Activated naive CD8-positive, alpha-beta T cell treated with anti-CD3 and anti-CD28 coated beads, Interleukin-2, amount 10 ng/mL, durations not matched to agents 7 days and 5 days (primary cell): Measurements from ENCODE around the gene NCDN. TPM values are rescaled to one million over a fixed set of nuclear protein-coding genes. Genes with fewer than 3 reads are reported as not detected.

Experiments used
- ATAC-seq: fragments of 150-1000 bp; cut with Tn5 transposase; one replicate; pipeline ENCODE4 v1.10.0; 2021; ENCODE audit warnings: low read depth, moderate library complexity
- POLR2A ChIA-PET: fragments of 350-600 bp; sonication (Branson Sonifier 250); formaldehyde crosslinking; loops from one replicate; lab custom pipeline; 2021; ENCODE audit warnings: antibody characterized with exemption; lab: Charles Lee
- DNase-seq: peaks from one replicate; pipeline ENCODE4 v3.0.0; 2021
- H3K27ac Mint-ChIP-seq: one replicate; pipeline ENCODE4 v1.8.0; 2022; ENCODE audit warnings: mild to moderate bottlenecking, mixed read lengths
- H3K27me3 Mint-ChIP-seq: one replicate; pipeline ENCODE4 v1.8.0; 2022; ENCODE audit warnings: mild to moderate bottlenecking, moderate library complexity, mixed read lengths
- H3K36me3 Mint-ChIP-seq: one replicate; pipeline ENCODE4 v1.8.0; 2021; ENCODE audit warnings: mild to moderate bottlenecking, mixed read lengths
- H3K4me1 Mint-ChIP-seq: one replicate; pipeline ENCODE4 v1.8.0; 2021; ENCODE audit warnings: mixed read lengths
- H3K4me3 Mint-ChIP-seq: one replicate; pipeline ENCODE4 v1.8.0; 2022; ENCODE audit warnings: mild to moderate bottlenecking, moderate library complexity, mixed read lengths
- H3K9me3 Mint-ChIP-seq: one replicate; pipeline ENCODE4 v1.8.0; 2021; ENCODE audit warnings: mixed read lengths
- total RNA-seq, 2 experiments: library from RNA; stranded (reverse); gene quantifications; one replicate each; pipeline ENCODE4 v1.2.3, GENCODE V29; 2021

The NCDN gene
- total RNA-seq, 2 experiments from 2014 or later: 21.5 to 23.2 TPM

DNA sequence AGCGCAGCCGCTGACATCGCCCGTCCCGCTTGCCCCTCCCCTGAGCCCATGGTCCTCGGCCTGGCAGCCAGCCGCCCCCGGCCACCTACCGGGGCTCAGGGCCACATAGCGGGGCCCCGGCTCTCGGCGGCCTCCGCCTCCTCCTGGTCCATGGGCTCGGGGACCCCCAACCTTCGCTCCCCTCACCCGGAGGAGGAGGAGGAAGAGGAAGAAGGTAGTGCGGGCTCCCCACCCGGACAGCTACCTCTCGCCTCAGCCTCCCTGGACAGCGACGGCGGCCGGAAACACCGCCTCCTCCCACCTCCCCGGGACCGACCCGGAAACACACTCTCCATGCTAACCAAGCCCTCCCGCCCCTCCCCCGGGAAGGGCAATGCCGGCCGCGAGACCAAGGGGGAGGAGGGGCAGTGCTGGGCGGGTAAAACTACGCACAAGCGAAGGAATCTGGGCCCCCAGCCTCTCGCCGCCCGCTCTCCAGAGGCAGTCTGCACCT, 435 bp upstream of the NCDN start, which contains the start of gene KIAA0319L:
Gene KIAA0319L, minus strand, starts transcription at position 286 of the 493 bp plus-strand sequence. CDS start 2,912 bp downstream, outside the sequence.
- H3K27ac Mint-ChIP-seq: peak within 1 kb of the TSS; percentile 96
- POLR2A ChIA-PET: interaction anchor here (0.5 to 2.3 kb wide), 14 partner anchors 8 to 698 kb away, joined by 3 to 21 read pairs (median 4); partner anchors contain the start of genes CLSPN and SMIM12
- peak within 1 kb of the TSS; percentile 92 for H3K4me3 Mint-ChIP-seq
- H3K36me3 Mint-ChIP-seq: peaks cover 14% of the 10 kb centered on the region
- H3K9me3 Mint-ChIP-seq: no peaks in the 10 kb centered on the region
- ATAC-seq (peak; percentile 81), DNase-seq (no peak)
- no peaks in the 10 kb centered on the region for H3K27me3 Mint-ChIP-seq
- H3K4me1 Mint-ChIP-seq: peaks cover 33% of the 10 kb centered on the region

DNA sequence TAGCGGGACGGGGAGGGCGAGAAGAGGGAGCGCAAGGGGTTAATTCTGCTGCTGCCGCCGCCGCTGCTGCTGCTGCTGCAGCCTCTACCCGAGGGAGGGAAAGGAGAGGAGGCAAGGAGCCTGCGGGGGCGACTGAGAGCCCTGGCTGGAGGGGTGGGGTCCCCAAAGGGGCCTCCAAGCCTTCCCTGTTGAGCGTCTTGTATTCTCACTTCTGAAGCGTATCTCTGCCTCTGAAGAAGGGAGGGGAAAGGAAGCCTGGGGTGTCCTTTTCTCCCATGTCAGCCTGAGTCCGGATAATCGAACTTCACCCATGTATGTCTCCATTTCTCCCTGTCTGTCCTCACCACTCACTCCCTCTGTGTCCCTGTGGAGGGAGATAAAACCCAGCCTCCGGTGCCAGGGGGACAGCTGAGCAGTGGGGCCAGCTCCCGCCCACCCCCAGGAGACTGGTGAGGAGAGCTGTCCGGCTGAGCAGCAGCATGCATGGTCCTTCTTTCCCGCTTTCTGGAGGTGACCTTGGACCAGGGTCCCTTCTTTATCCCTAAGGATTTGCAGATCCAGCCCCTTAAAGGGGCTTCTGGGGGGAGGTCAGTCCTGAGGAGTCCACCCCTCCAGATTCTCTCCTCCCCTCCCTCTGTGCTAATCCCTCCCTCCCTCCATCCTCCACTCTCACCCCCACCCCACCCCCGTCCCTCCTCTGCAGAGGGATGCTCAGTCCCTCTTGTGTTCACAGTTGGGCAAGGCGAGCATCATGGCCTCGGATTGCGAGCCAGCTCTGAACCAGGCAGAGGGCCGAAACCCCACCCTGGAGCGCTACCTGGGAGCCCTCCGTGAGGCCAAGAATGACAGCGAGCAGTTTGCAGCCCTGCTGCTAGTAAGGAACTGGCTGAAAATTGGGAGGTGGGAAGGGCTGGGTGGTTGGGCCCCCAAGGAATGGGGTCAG, 1.0 kb downstream of the NCDN start:
- no peaks in the 10 kb centered on the region for H3K27me3 Mint-ChIP-seq
- no peak for ATAC-seq
- H3K27ac Mint-ChIP-seq: peak overlapping the region; percentile 96
- DNase-seq: no peak
- POLR2A ChIA-PET: interaction anchor here (1.4 to 1.8 kb wide), 2 partner anchors 53 to 211 kb away, joined by 9 to 12 read pairs; partner anchors contain the start of gene CLSPN
- peak overlapping the region; percentile 92 for H3K4me3 Mint-ChIP-seq
- peaks cover 5% of the 10 kb centered on the region for H3K36me3 Mint-ChIP-seq
- peaks cover 34% of the 10 kb centered on the region for H3K4me1 Mint-ChIP-seq
- H3K9me3 Mint-ChIP-seq: no peaks in the 10 kb centered on the region

DNA sequence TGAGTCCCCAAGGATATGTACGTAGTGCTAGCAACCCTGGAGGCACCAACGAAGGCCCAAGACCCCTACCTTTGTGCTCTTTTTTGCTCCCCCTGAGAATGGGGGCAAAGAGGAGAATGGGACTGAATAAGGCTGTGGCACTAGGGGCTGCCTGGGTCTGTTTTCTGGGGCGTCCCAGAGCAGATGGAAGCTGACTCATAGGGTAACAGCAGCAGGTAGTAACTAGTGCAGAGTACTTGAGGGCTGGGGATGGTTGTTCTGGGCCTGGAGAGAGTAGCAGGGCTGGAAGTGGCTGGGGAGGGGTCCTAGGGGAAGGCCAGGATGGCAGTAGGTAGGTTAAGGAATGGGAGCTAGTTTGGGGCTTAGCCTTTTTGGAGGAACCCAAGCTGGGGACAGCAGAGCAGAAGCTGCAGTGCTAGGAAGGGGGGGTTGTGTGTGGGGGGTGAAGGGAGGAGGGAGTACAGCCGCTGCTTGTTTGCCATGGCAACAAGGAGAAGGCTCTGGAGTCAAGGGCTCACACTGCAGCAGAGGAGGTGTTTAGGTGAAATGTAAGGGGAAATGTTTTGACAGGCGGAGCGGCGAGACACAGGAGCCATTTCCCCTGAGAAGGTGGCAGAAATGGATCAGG, 1.8 kb downstream of the NCDN start:
- H3K27ac Mint-ChIP-seq: peak overlapping the region; percentile 61
- POLR2A ChIA-PET: no interaction called here
- H3K9me3 Mint-ChIP-seq: no peaks in the 10 kb centered on the region
- no peak for ATAC-seq
- no peak for DNase-seq
- peaks cover 5% of the 10 kb centered on the region for H3K36me3 Mint-ChIP-seq
- H3K4me1 Mint-ChIP-seq: peaks cover 33% of the 10 kb centered on the region
- peak overlapping the region; percentile 1 for H3K4me3 Mint-ChIP-seq
- H3K27me3 Mint-ChIP-seq: no peaks in the 10 kb centered on the region

DNA sequence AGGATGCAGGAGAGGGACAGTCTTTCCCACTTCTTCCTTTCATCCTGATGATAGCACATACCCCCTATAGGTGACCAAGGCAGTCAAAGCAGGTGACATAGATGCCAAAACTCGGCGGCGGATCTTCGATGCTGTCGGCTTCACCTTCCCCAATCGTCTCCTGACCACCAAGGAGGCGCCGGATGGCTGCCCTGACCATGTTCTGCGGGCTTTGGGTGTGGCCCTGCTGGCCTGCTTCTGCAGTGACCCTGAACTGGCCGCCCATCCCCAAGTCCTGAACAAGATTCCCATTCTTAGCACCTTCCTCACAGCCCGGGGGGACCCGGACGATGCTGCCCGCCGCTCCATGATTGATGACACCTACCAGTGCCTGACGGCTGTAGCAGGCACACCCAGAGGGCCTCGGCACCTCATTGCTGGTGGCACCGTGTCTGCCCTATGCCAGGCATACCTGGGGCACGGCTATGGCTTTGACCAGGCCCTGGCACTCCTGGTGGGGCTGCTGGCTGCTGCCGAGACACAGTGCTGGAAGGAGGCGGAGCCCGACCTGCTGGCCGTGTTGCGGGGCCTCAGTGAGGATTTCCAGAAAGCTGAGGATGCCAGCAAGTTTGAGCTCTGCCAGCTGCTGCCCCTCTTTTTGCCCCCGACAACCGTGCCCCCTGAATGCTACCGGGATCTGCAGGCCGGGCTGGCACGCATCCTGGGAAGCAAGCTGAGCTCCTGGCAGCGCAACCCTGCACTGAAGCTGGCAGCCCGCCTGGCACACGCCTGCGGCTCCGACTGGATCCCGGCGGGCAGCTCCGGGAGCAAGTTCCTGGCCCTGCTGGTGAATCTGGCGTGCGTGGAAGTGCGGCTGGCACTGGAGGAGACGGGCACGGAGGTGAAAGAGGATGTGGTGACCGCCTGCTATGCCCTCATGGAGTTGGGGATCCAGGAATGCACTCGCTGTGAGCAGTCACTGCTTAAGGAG, 2.9 kb downstream of the NCDN start:
- Mint-ChIP-seq H3K9me3 (no peaks in the 10 kb centered on the region), H3K27me3 (no peaks in the 10 kb centered on the region), H3K27ac (no peak overlapping the region), H3K4me1 (peaks cover 29% of the 10 kb centered on the region), H3K36me3 (peaks cover 5% of the 10 kb centered on the region), H3K4me3 (no peak overlapping the region)
- DNase-seq: no peak
- POLR2A ChIA-PET: interaction anchor here (0.5 to 2.4 kb wide), 2 partner anchors 109 to 165 kb away, joined by 4 to 7 read pairs; no protein-coding TSS in a partner anchor
- no peak for ATAC-seq

DNA sequence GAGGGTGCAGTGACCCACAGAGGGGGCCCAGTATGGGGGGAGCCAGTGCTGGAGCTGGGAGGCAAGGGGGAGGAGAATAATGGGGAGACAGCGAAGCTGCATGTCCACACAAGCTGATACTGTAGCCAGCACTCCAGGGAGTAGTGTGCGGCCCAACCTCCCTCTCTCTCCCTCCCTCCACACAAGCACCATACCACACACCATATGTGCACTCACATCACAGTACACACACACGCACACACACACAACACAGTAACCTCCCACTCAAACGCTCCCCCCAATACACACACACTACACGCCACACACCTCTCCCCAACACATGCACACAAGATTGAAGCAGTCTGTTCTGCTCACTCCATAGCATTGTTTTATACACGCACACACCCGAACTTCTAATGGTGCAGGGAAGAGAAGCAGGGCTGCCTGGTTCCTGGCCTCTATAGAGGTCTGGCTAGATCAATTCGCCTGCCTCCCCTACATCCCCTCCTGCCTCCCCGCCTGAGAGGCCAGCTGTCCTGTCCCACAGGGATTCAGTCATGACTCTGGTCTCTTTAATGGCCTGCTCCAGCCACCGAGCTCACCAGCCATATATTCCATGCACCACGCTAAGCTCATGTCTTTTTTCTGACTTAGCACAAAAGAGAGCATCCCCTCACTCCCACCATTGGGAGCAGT, 3.8 kb downstream of the NCDN start:
- H3K27ac Mint-ChIP-seq: no peak overlapping the region
- no peaks in the 10 kb centered on the region for H3K9me3 Mint-ChIP-seq
- H3K4me3 Mint-ChIP-seq: no peak overlapping the region
- ATAC-seq (no peak), DNase-seq (no peak)
- no peaks in the 10 kb centered on the region for H3K27me3 Mint-ChIP-seq
- H3K36me3 Mint-ChIP-seq: peaks cover 5% of the 10 kb centered on the region
- H3K4me1 Mint-ChIP-seq: peaks cover 21% of the 10 kb centered on the region
- POLR2A ChIA-PET: interaction anchor here (2.4 kb wide), 1 partner anchor 110 kb away, joined by 7 read pairs; no protein-coding TSS in a partner anchor

DNA sequence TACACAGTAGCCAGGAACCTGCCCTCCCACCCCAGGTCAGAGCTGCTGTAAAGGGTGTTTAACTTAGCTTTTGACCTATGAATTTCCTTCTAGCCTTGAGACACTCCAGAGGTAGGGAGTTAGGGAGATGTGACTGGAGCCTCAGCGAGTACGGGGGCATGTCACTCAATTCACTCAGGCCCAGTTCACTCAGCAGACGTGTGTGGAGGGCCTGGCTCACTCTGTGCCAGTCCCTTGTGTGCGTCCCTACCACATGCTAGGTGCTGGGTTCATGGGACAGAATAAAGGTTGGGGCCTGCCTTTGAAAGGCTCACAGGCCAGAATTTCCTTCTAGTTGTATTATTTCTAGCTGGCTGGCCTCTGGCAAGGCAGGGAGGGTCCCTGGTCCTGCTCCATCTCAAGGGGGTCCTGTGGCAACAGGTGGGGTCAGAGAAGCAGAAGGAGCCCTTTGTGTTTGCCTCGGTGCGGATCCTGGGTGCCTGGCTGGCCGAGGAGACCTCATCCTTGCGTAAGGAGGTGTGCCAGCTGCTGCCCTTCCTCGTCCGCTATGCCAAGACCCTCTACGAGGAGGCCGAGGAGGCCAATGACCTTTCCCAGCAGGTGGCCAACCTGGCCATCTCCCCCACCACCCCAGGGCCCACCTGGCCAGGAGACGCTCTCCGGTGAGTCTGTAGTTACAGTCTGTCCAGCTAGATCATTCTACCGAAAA, 4.5 kb downstream of the NCDN start:
- H3K27ac Mint-ChIP-seq: no peak overlapping the region
- H3K9me3 Mint-ChIP-seq: no peaks in the 10 kb centered on the region
- no peaks in the 10 kb centered on the region for H3K27me3 Mint-ChIP-seq
- peaks cover 17% of the 10 kb centered on the region for H3K4me1 Mint-ChIP-seq
- H3K4me3 Mint-ChIP-seq: no peak overlapping the region
- no peak for ATAC-seq
- DNase-seq: no peak
- POLR2A ChIA-PET: interaction anchor here (1.3 to 2.4 kb wide), 2 partner anchors 111 to 208 kb away, joined by 3 to 7 read pairs; partner anchors contain the start of gene CLSPN
- peaks cover 5% of the 10 kb centered on the region for H3K36me3 Mint-ChIP-seq

DNA sequence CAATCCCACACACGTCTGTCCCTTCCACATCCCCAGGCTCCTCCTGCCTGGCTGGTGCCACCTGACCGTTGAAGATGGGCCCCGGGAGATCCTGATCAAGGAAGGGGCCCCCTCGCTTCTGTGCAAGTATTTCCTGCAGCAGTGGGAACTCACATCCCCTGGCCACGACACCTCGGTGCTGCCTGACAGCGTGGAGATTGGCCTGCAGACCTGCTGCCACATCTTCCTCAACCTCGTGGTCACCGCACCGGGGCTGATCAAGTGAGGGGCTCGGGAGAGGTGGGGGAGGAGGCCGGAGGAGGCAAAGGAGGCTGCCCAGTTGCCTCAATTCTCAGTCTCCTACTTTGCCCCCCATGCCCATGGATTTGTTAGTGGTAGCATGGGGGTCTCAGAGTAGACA, 5.6 kb downstream of the NCDN start:
- peaks cover 15% of the 10 kb centered on the region for H3K4me1 Mint-ChIP-seq
- H3K9me3 Mint-ChIP-seq: no peaks in the 10 kb centered on the region
- no peak overlapping the region for H3K27ac Mint-ChIP-seq
- H3K36me3 Mint-ChIP-seq: peaks cover 2% of the 10 kb centered on the region
- no peaks in the 10 kb centered on the region for H3K27me3 Mint-ChIP-seq
- DNase-seq (no peak), ATAC-seq (no peak)
- POLR2A ChIA-PET: interaction anchor here (1.3 to 2.4 kb wide), 2 partner anchors 112 to 207 kb away, joined by 3 to 7 read pairs; partner anchors contain the start of gene CLSPN
- H3K4me3 Mint-ChIP-seq: no peak overlapping the region

DNA sequence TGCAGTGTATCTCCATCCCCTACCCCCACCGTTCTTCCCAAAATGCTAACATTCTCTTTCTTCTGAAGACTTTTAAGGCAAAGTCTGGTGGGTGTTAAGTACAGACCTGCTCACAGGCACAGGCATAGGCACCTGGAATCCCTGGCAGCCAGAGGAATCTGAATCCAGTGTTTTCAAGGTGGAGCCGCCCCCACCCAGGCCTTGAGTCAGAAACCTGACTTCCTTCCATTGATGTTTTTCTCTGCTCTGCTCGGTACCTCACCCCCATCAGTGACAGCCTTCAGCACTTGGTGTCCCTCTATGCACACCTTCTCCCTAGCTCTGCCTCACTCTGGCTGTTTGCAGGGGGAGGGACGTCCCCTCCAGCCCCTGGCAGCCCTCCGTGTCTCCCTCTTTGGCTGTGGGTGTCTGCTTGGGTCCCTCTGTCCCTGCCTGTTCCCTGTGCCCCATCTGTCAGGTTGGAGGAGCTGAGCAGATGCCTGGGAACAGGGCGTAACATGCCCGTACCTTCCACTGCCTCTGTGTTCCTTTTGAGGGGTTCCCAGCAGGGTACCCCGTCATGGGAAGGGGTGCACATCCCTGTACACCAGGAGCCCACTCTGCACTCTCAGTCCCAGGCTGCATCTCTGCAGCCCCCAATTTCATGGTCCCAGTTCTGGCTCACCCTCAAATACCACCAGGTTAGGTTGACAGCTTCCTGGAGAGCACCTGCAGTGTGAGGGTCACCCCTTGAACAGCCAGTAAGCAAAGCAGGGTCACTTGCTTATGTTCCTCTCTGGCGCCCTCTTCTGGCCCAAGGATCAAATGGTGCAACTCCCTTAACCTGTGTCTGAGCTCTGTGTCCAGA, 6.7 kb downstream of the NCDN start:
- POLR2A ChIA-PET: interaction anchor here (0.6 to 1.7 kb wide), 6 partner anchors 13 to 366 kb away, joined by 3 to 6 read pairs (median 3); no protein-coding TSS in a partner anchor
- peaks cover 2% of the 10 kb centered on the region for H3K36me3 Mint-ChIP-seq
- H3K27ac Mint-ChIP-seq: peak overlapping the region; percentile 38
- ATAC-seq (peak; percentile 70), DNase-seq (peak; percentile 79)
- no peak overlapping the region for H3K4me3 Mint-ChIP-seq
- peaks cover 12% of the 10 kb centered on the region for H3K4me1 Mint-ChIP-seq
- H3K9me3 Mint-ChIP-seq: no peaks in the 10 kb centered on the region
- H3K27me3 Mint-ChIP-seq: no peaks in the 10 kb centered on the region

DNA sequence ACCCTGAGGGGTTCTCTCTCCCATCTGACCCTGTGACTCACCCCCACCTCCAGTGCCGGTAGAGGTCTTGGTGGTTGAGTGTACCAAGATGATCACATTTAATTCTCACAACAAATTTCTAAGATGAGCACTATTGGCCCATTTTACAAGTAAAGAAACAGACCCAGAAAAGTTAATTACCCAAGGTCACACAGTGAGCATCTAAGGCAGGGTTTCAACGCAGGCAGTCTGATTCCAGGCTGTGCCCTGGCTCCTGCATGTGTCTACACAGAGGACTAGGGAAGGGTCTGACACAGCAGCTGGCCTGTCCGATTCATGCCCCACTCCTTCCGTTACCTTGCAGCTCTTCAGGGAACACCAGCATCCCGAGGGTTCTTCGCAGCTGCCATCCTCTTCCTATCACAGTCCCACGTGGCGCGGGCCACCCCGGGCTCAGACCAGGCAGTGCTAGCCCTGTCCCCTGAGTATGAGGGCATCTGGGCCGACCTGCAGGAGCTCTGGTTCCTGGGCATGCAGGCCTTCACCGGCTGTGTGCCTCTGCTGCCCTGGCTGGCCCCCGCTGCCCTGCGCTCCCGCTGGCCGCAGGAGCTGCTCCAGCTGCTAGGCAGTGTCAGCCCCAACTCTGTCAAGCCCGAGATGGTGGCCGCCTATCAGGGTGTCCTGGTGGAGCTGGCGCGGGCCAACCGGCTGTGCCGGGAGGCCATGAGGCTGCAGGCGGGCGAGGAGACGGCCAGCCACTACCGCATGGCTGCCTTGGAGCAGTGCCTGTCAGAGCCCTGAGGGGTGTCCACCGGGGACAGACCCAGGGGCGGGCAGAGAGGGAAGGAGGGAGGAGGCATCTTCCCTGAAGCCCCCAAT, 7.5 kb downstream of the NCDN start:
- Mint-ChIP-seq H3K4me1 (peaks cover 9% of the 10 kb centered on the region), H3K36me3 (peaks cover 2% of the 10 kb centered on the region), H3K4me3 (no peak overlapping the region), H3K27me3 (no peaks in the 10 kb centered on the region), H3K27ac (no peak overlapping the region), H3K9me3 (no peaks in the 10 kb centered on the region)
- POLR2A ChIA-PET: interaction anchor here (0.6 to 1.7 kb wide), 6 partner anchors 12 to 367 kb away, joined by 3 to 6 read pairs (median 3); no protein-coding TSS in a partner anchor
- ATAC-seq (no peak), DNase-seq (no peak)

DNA sequence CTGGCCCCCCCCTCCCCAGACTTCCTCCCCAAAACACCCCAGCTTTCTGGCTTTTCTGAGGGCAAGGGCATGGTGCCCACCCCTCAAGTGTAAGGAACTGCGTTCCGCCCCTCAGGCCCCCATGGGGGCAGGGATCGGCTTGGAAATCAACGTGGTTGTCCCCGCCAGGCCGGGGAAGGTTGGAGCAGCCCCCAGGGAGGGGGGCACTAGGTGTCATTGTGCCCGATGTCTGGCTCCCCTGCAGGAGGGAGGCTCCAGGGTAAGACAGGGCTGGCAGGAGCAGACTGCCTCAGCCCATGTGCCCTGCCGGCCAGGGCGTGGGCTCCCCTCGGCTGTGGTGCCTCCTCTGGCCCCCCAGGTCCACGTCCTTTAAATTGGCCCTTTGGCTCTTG, 8.1 kb downstream of the NCDN start:
- Mint-ChIP-seq H3K9me3 (no peaks in the 10 kb centered on the region), H3K36me3 (peaks cover 2% of the 10 kb centered on the region), H3K4me1 (peaks cover 9% of the 10 kb centered on the region), H3K27ac (no peak overlapping the region), H3K4me3 (no peak overlapping the region), H3K27me3 (no peaks in the 10 kb centered on the region)
- POLR2A ChIA-PET: interaction anchor here (1.5 to 1.7 kb wide), 2 partner anchors 12 to 115 kb away, joined by 6 read pairs; no protein-coding TSS in a partner anchor
- no peak for ATAC-seq
- no peak for DNase-seq
